Ishikawa (cell line): ENCODE results near the gene PEX26.

Experiments used
- CREB1 ChIP-seq: IDR thresholded peaks from 2 replicates; pipeline ENCODE4 v1.6.1; 2012; ENCODE audit warnings: low read depth
- EP300 ChIP-seq: IDR thresholded peaks from 2 replicates; pipeline ENCODE4 v1.6.1; 2012; ENCODE audit warnings: borderline replicate concordance
- MAX ChIP-seq: IDR thresholded peaks from 2 replicates; pipeline ENCODE4 v1.6.1; 2012
- RAD21 ChIP-seq: IDR thresholded peaks from 2 replicates; pipeline ENCODE4 v1.6.1; 2012; ENCODE audit warnings: low read depth
- REST ChIP-seq: IDR thresholded peaks from 2 replicates; pipeline ENCODE4 v1.6.1; 2012; ENCODE audit warnings: low read depth, mild to moderate bottlenecking
- TAF1 ChIP-seq: IDR thresholded peaks from 2 replicates; pipeline ENCODE4 v1.6.1; 2012; ENCODE audit warnings: low read depth, mild to moderate bottlenecking
- YY1 ChIP-seq: IDR thresholded peaks from 2 replicates; pipeline ENCODE4 v1.6.1; 2012; ENCODE audit warnings: low read depth
- ZBTB7A ChIP-seq: IDR thresholded peaks from 2 replicates; pipeline ENCODE4 v1.6.1; 2012; ENCODE audit warnings: low read depth
- TF ChIP-seq, protein P1 (sequence below): IDR thresholded peaks from 2 replicates; pipeline ENCODE4 v1.6.1; 2012

DNA sequence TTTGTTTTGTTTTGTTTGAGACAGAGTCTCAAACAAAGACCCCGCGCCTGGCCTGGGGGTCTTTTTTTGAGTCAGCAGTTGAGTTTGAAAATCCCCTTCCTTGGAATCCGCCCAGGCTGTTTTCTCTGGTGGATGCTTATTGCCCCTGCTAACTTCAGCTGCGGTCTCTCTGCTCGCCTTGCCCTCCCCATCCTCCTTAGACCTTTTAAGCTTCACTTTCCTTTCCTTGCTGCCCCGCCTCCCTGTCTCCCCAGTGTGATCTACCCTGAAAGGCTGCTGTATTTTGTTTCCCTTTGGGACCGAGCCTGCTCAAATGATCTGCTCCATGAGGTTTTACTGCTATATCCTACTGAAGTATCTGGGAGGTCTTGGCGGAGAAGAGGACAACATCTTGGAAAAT, 74.7 kb downstream of the PEX26 start:
- TF ChIP-seq EP300 (no peak), REST (no peak), YY1 (no peak), MAX (no peak), RAD21 (no peak), TAF1 (no peak), ZBTB7A (no peak), CREB1 (no peak)
- TF ChIP-seq, protein P1, sequence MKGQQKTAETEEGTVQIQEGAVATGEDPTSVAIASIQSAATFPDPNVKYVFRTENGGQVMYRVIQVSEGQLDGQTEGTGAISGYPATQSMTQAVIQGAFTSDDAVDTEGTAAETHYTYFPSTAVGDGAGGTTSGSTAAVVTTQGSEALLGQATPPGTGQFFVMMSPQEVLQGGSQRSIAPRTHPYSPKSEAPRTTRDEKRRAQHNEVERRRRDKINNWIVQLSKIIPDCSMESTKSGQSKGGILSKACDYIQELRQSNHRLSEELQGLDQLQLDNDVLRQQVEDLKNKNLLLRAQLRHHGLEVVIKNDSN = no peak
